ENCODE data around the gene ITGA4.

ITGA4 gene

DNA sequence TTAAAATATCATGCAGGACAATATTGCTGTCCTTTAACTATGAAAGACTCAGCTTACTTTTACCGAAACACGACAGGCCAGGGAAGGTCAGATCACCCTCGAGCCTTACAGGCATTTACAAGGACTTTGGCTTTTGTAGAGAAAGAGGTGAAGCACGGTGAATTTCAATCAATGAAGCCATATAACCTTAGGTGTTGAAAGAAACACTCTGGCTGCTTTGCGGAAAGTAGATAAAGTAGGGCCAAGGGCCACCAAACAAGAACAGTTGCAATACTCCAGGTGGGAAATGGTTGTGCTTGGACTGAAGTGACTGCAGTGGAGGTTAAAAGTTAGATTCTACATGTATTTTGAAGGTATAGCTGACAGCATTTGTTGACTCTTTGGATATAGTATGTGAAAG, 119.2 kb downstream of the ITGA4 start:
- DNase-seq = no peak

DNA sequence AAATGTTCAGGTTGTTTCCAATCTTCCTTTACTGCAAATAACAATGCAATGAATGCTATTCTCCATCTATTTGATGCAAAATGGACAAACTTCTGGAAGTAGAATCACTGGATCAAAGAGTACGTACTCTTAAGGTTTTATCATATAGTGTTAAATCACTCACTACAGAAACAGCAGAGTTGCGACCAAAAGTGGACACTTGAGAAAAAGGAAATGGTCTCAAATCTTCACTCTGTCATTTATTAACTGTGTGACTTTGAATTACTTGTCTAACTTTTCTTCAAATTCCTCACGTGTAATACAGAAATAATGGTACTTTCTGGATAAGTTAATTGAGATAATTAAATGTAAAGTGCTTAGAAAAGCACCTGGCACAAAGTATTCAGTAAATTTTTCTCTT, 121.6 kb downstream of the ITGA4 start:
- no peak for DNase-seq

DNA sequence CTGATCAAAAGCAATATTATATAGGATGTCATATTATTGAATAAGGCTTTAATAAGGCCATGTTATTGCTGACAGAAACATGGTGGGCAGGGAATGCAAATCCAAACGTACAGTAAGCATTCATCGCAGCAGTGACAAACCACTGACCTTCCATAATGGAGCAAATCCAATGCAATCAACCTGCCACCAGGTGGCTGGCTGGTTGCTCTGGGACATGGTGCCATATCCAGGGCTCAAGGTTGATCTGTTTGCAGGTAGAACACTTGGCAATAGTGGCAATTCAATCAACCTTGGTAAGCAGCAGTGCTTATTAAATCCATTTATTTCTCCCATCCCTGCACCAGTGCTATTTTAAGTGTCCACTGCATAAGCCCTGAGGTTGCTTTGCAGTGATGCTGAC, 124.3 kb downstream of the ITGA4 start:
- no peak for DNase-seq

DNA sequence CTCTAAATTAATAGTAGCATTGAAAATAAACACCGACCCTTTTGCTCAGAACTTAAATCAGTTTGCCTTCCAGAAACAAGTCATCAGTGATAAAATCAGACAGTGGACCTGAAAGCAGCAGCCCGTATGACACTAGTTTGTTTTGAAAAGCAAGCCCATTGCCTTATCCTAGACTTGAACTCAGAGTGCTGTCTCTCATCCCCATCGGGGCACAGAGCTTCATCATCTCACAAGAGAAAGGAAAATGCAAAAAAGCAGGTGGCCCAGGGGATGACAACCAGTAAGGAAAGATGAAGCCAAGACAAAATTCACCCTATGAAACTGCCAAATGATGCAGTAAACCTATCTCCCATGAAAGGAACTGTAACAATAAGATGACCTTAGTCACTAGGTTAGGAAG, 128.5 kb downstream of the ITGA4 start:
- no peak for DNase-seq

All from NCI-H345 (cell line).